ENCODE measurements around the gene TOR1B. TPM values are rescaled to one million over a fixed set of nuclear protein-coding genes. Genes with fewer than 3 reads are reported as not detected.

Gene TOR1B
- total RNA-seq, 1 donor from 2014 or later: 32.8 TPM

DNA sequence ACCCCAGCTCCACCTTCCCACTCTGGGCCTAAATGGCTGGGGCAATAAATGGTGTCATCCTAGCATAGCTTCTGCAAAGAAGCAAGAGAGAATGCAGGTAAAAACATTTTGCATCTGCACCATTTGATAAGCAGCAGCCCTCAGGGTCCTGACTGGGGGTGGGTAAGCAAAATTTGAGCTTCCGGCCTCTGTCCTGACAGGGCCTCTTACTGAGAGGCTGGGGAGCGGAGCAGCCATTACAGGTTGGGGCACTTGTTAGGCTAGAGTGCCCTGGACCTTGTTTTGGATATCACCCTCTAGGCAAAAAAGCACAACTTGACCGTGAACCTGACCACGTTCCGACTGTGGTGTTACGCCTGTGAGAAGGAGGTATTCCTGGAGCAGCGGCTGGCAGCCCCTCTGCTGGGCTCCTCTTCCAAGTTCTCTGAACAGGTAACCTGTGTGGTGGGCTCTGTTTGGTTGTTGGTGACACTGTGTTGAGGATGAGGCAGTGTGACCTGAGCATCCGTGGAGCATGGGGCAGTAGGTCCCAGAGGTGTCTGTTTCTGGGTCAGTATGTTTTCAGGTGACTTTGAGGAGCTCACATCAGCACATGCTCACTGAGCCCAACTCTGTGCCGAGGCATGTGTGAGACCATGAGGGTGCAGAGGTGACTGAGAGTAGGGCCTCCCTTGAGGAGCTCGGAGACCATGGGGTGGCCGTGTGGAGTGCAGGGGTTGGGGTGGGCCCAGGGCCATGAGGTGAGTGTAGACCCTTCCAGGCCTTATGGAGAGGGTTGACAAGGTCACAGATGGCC, 55.4 kb downstream of the TOR1B start:
- DNase-seq (ENCODE audit: low read depth): no peak

More for the DNA sequence above, 55.4 kb downstream of the TOR1B start:
- H3K27me3 ChIP-seq (ENCODE audit: control insufficient read depth, insufficient read depth, low read length): no peaks in the 10 kb centered on the region
- H3K36me3 ChIP-seq (ENCODE audit: control insufficient read depth, insufficient read depth, low read length): peaks cover 3% of the 10 kb centered on the region
- H3K4me3 ChIP-seq (ENCODE audit: low read depth, low read length): no peak overlapping the region
- TF ChIP-seq, protein P1, sequence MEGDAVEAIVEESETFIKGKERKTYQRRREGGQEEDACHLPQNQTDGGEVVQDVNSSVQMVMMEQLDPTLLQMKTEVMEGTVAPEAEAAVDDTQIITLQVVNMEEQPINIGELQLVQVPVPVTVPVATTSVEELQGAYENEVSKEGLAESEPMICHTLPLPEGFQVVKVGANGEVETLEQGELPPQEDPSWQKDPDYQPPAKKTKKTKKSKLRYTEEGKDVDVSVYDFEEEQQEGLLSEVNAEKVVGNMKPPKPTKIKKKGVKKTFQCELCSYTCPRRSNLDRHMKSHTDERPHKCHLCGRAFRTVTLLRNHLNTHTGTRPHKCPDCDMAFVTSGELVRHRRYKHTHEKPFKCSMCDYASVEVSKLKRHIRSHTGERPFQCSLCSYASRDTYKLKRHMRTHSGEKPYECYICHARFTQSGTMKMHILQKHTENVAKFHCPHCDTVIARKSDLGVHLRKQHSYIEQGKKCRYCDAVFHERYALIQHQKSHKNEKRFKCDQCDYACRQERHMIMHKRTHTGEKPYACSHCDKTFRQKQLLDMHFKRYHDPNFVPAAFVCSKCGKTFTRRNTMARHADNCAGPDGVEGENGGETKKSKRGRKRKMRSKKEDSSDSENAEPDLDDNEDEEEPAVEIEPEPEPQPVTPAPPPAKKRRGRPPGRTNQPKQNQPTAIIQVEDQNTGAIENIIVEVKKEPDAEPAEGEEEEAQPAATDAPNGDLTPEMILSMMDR (IDR thresholded peaks at IDR 0.05; ENCODE audit: insufficient read depth, low read length, poor library complexity, severe bottlenecking): no peak

Other genes starting within 250 kb of the TOR1B start
- gene C9orf50, start 182.1 kb upstream of the TOR1B start, total RNA-seq: not detected in 2 replicates
- 52.6 and 57.2 TPM in 2 replicates for gene NTMT1, start 177.0 kb upstream of the TOR1B start, total RNA-seq
- gene ASB6, start 161.0 kb upstream of the TOR1B start, total RNA-seq: 27.0 and 32.0 TPM in 2 replicates
- 0.27 TPM in 1 of 2 replicates, not detected in the other for gene PRRX2, start 137.5 kb upstream of the TOR1B start, total RNA-seq
- gene PTGES, start 50.1 kb upstream of the TOR1B start, total RNA-seq: 37.9 and 39.5 TPM in 2 replicates
- 52.4 and 79.6 TPM in 2 replicates for gene TOR1A, start 21.0 kb downstream of the TOR1B start, total RNA-seq
- 50.9 and 77.3 TPM in 2 replicates for gene C9orf78, start 32.1 kb downstream of the TOR1B start, total RNA-seq
- 15.7 and 27.3 TPM in 2 replicates for gene USP20, start 32.3 kb downstream of the TOR1B start, total RNA-seq
- 12.1 and 18.5 TPM in 2 replicates for gene FNBP1, start 240.0 kb downstream of the TOR1B start, total RNA-seq